ENCODE data around the gene RGR. TPM values are rescaled to one million over a fixed set of nuclear protein-coding genes. Genes with fewer than 3 reads are reported as not detected.

RGR gene
- total RNA-seq, 2 experiments from 2014 or later: not detected

DNA sequence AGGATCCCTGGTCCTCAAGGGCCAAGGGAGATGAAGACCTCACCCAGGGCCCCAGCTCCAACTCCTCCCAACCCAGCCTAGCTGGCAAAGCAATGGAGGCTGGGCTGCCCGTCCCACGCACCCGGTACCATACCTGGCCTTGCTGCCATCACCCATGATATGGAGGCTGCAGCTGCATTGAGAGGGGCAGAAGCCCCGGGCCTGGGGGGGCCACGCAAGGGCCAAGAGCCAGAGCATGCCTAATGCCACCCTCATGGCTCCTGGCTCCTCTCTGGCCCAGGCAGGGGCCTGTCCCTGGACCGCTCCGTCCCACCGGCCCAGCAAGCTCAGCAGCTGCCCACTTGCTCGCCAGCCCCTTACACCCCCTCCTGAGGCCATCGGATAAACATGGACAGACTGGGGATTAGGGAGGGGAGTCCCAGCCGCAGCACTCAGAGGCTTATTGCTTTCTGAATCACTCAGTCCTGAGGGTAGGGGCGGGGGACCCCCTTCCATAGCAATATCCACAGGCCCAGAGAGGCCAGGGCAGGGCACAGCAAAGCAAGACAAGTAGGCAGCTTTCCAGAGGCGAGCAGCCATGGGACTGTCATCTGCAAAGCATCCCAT, 3.6 kb upstream of the RGR start, which contains the start of gene LRIT1:
TSS of gene LRIT1 (minus strand) at position 362 of the 606 bp plus-strand sequence. CDS start at position 255, 107 bp downstream.
- DNase-seq: no peak
- Mint-ChIP-seq H3K36me3 (ENCODE audit: low read depth) (no peaks in the 10 kb centered on the region), H3K27ac (no peak within 1 kb of the TSS), H3K4me1 (ENCODE audit: low read depth) (no peaks in the 10 kb centered on the region), H3K27me3 (ENCODE audit: low read depth) (peaks cover 3% of the 10 kb centered on the region), H3K4me3 (no peak within 1 kb of the TSS), H3K9me3 (no peaks in the 10 kb centered on the region)
- intact Hi-C loops (cut with micrococcal nuclease): no loop called here
- CTCF ChIA-PET: no interaction called here

GRCh38 chr10:84243759-84244158, 1.1 kb upstream of the RGR start:
- H3K36me3 Mint-ChIP-seq (ENCODE audit: low read depth): no peaks in the 10 kb centered on the region
- CTCF ChIA-PET: interaction anchor here (1.6 kb wide), 1 partner anchor 13 kb away, joined by 4 read pairs; no protein-coding TSS in a partner anchor

DNA sequence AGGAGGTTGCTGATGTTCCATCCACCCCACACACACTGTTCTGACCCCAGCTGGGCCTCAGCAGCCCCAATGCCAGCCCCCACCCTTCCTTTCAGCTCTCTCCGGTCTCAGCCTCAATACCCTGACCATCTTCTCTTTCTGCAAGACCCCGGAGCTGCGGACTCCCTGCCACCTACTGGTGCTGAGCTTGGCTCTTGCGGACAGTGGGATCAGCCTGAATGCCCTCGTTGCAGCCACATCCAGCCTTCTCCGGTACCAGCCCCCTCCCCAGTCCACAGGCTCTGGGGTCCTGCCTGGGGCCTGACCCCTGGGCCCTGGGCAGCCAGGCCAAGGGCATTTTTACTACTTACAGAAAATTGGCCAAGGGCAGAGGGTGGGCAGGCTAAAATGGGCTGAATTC, 2.6 kb downstream of the RGR start:
- CTCF ChIA-PET: interaction anchor here (1.1 to 2.4 kb wide), 4 partner anchors 9 to 293 kb away, joined by 4 to 9 read pairs (median 4); no protein-coding TSS in a partner anchor
- Mint-ChIP-seq H3K27ac (no peak overlapping the region), H3K4me3 (no peak overlapping the region), H3K27me3 (ENCODE audit: low read depth) (peaks cover 3% of the 10 kb centered on the region), H3K4me1 (ENCODE audit: low read depth) (no peaks in the 10 kb centered on the region), H3K36me3 (ENCODE audit: low read depth) (no peaks in the 10 kb centered on the region), H3K9me3 (no peaks in the 10 kb centered on the region)
- intact Hi-C loops (cut with micrococcal nuclease): no loop called here
- no peak for DNase-seq

More at GRCh38 chr10:84243759-84244158, 1.1 kb upstream of the RGR start:
- H3K27ac Mint-ChIP-seq: no peak overlapping the region
- no peak for DNase-seq
- intact Hi-C loops (cut with micrococcal nuclease): no loop called here
- no peaks in the 10 kb centered on the region for H3K9me3 Mint-ChIP-seq
- H3K4me3 Mint-ChIP-seq: no peak overlapping the region
- peaks cover 3% of the 10 kb centered on the region for H3K27me3 Mint-ChIP-seq (ENCODE audit: low read depth)
- H3K4me1 Mint-ChIP-seq (ENCODE audit: low read depth): no peaks in the 10 kb centered on the region

DNA sequence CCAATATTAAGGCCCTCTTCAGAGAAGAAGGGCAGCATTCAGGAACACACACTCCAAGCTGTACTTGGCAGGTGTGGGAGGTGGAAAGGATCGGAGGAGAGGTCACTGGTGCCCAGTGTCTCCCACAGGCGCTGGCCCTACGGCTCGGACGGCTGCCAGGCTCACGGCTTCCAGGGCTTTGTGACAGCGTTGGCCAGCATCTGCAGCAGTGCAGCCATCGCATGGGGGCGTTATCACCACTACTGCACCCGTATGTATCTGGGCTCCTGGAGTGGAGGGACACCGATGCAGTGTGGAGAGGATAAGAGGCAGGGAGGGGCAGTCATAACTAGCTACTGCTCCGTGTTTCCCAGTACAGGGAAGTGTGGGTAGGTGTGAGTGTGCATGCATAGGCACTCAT, 3.9 kb downstream of the RGR start:
- intact Hi-C loops (cut with micrococcal nuclease): no loop called here
- no peaks in the 10 kb centered on the region for H3K4me1 Mint-ChIP-seq (ENCODE audit: low read depth)
- CTCF ChIA-PET: interaction anchor here (1.5 to 1.9 kb wide), 2 partner anchors 15 to 19 kb away, joined by 3 to 5 read pairs; no protein-coding TSS in a partner anchor
- H3K4me3 Mint-ChIP-seq: no peak overlapping the region
- no peaks in the 10 kb centered on the region for H3K9me3 Mint-ChIP-seq
- peaks cover 3% of the 10 kb centered on the region for H3K27me3 Mint-ChIP-seq (ENCODE audit: low read depth)
- DNase-seq: no peak
- no peak overlapping the region for H3K27ac Mint-ChIP-seq
- H3K36me3 Mint-ChIP-seq (ENCODE audit: low read depth): no peaks in the 10 kb centered on the region

GRCh38 chr10:84254552-84255478, 10.0 kb downstream of the RGR start:
- Mint-ChIP-seq H3K36me3 (ENCODE audit: low read depth) (no peaks in the 10 kb centered on the region), H3K27ac (no peak overlapping the region), H3K27me3 (ENCODE audit: low read depth) (peaks cover 18% of the 10 kb centered on the region), H3K9me3 (no peaks in the 10 kb centered on the region), H3K4me3 (no peak overlapping the region), H3K4me1 (ENCODE audit: low read depth) (peaks cover 7% of the 10 kb centered on the region)
- no peak for DNase-seq
- intact Hi-C loops (cut with micrococcal nuclease): no loop called here
- CTCF ChIA-PET: interaction anchor here (0.7 to 1.3 kb wide), 2 partner anchors 12 to 15 kb away, joined by 3 read pairs; no protein-coding TSS in a partner anchor

DNA sequence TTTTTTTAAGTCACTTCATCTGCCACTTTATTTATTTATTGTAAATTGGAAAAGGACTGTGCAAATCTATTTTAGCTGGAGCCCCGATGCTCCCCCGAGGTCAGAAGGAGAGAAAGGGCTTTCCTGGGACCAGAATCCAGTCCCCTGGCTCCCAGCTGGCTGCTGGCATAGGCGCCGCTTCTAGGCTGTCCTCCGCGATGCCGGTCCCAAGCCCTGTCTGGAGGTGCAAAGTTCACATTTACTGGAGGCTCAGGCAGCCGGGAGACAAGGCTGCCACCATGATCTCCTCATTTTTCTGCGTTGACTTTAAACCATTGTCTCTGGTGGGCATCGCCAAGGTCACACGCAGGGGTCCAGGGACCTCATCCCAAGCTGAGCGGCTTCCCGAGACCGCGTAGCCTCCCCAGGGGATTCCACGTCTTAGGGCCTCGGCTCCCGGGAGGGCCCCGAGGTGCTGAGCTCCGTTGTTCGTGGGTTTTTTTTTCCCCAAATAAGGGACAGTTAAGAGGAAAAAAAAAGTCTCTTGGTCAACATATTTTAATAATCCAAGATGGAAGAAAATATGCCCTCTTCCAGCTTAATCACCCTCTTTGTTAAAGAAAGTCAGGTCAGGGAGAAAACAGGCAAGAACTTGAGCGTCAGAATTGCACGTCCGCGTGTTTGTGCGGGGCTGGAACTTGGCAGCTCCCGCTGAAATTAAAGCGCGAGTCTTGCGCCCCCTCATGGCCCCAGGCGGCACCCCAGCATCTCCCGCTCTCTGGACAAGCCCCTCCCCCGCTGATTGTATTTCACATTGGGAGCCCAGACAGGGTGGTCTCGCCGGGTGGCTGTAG, 11.9 kb downstream of the RGR start:
- peaks cover 7% of the 10 kb centered on the region for H3K4me1 Mint-ChIP-seq (ENCODE audit: low read depth)
- H3K27ac Mint-ChIP-seq: no peak overlapping the region
- no peak overlapping the region for H3K4me3 Mint-ChIP-seq
- no peaks in the 10 kb centered on the region for H3K36me3 Mint-ChIP-seq (ENCODE audit: low read depth)
- peak; percentile 73 for DNase-seq
- H3K27me3 Mint-ChIP-seq (ENCODE audit: low read depth): peaks cover 19% of the 10 kb centered on the region
- CTCF ChIA-PET: interaction anchor here (0.6 to 2.2 kb wide), 18 partner anchors 10 to 344 kb away, joined by 3 to 20 read pairs (median 4); no protein-coding TSS in a partner anchor
- H3K9me3 Mint-ChIP-seq: no peaks in the 10 kb centered on the region
- intact Hi-C loops (cut with micrococcal nuclease): loop anchor here (2.0 kb wide), 1 partner anchor 108 kb away; no protein-coding TSS in a partner anchor

DNA sequence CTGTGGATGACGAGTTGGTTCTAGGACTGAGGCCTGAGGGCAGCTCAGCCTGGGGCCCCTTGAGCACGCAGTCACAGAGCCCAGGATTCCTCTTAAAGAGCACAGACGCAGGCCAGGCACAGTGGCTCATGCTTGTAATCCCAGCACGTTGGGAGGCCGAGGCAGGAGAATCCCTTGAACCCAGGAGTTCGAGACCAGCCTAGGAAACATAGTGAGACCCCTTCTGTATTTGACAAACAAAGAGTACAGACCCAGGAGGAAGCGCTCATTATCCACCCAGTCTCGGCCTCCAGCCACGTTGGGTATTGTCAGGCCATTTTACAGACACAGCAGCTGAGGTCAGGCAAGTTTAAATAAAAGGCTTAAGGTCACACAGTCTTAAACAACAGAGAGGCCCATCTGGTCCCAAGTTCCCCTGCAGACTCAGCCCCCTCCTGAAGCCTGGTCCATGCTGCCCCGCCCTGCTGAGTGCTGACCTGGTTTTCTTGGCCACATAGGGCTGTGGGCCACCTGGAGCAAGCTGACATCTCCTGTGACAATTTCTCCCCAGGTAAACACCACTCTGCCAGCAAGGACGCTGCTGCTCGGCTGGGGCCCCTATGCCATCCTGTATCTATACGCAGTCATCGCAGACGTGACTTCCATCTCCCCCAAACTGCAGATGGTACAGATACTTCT, 12.6 kb downstream of the RGR start:
- intact Hi-C loops (cut with micrococcal nuclease): loop anchor here (2.0 kb wide), 1 partner anchor 109 kb away; no protein-coding TSS in a partner anchor

DNA sequence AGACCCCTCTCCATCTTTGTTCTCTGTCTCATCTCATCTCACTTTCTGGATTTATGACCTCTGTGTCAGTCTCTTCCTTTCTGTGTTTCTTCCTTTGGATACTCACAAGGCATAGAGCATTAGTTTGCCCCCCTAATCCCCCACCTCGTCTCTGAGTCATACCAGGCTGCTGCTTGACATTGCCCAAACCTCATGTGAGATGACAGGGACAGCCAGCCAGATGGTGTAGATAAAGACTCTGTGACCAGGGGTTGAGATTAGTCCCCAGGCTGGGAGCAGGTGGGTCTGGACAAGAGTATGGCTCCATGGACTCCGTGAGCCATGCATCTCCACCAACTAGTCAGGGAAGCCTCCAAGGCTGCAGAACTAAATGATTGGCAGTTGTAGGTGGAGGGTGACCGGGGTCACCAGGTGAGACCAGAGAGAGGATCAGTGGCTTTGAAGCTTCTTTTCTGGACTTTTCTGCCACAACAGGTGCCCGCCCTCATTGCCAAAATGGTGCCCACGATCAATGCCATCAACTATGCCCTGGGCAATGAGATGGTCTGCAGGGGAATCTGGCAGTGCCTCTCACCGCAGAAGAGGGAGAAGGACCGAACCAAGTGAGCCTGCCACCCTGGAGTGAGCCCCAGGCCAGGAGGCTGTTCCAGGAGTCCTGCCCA, 13.3 kb downstream of the RGR start:
- H3K4me3 Mint-ChIP-seq: no peak overlapping the region
- peaks cover 25% of the 10 kb centered on the region for H3K27me3 Mint-ChIP-seq (ENCODE audit: low read depth)
- H3K9me3 Mint-ChIP-seq: no peaks in the 10 kb centered on the region
- peaks cover 7% of the 10 kb centered on the region for H3K4me1 Mint-ChIP-seq (ENCODE audit: low read depth)
- no peak for DNase-seq
- intact Hi-C loops (cut with micrococcal nuclease): no loop called here
- no peak overlapping the region for H3K27ac Mint-ChIP-seq
- no peaks in the 10 kb centered on the region for H3K36me3 Mint-ChIP-seq (ENCODE audit: low read depth)
- CTCF ChIA-PET: interaction anchor here (1.4 to 12.3 kb wide), 4 partner anchors 9 to 281 kb away, joined by 5 to 261 read pairs (median 16); no protein-coding TSS in a partner anchor

More for the DNA sequence above, 12.6 kb downstream of the RGR start:
- no peak for DNase-seq
- Mint-ChIP-seq H3K27me3 (ENCODE audit: low read depth) (peaks cover 20% of the 10 kb centered on the region), H3K4me3 (no peak overlapping the region), H3K9me3 (no peaks in the 10 kb centered on the region), H3K36me3 (ENCODE audit: low read depth) (no peaks in the 10 kb centered on the region), H3K4me1 (ENCODE audit: low read depth) (peaks cover 7% of the 10 kb centered on the region), H3K27ac (no peak overlapping the region)
- CTCF ChIA-PET: interaction anchor here (0.6 to 2.2 kb wide), 16 partner anchors 10 to 283 kb away, joined by 3 to 20 read pairs (median 4); no protein-coding TSS in a partner anchor

DNA sequence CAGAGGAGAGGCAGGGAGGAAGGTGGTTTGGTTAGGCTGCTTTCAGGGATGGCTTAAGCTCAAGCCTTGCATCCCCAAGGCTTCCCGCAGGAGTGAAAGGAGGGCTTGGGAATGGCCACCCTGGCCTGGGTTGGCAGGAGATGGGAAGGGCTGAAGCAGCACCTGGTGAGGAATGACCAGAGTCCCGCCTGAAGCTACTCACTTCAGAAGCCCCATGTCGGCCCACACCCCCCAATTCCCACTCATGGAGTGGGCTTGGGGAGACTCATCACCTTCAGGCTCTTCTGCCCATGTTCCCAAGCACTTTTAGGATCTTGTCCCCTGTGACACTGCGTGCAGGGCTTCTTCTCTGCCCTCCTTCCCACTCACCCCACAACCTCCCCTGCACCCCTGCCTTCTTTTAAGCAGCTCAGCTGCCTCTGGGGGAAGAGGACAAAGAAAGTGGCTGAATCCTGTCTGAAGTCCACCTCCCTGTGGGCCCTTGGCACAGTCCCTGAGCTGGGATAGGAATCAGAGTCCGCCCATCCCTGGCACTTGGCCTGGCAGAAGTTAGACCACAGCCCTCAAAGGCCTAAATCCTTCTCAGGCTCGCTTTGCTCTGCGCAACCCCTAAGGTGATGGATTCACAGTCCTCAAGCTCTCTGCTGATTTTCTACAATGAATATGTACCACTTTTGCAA, 16.5 kb downstream of the RGR start:
- intact Hi-C loops (cut with micrococcal nuclease): no loop called here
- H3K4me1 Mint-ChIP-seq (ENCODE audit: low read depth): peaks cover 17% of the 10 kb centered on the region
- H3K27ac Mint-ChIP-seq: no peak overlapping the region
- no peaks in the 10 kb centered on the region for H3K36me3 Mint-ChIP-seq (ENCODE audit: low read depth)
- H3K9me3 Mint-ChIP-seq: no peaks in the 10 kb centered on the region
- H3K27me3 Mint-ChIP-seq (ENCODE audit: low read depth): peaks cover 34% of the 10 kb centered on the region
- no peak overlapping the region for H3K4me3 Mint-ChIP-seq
- DNase-seq: no peak
- CTCF ChIA-PET: interaction anchor here (1.0 to 12.3 kb wide), 2 partner anchors 10 to 277 kb away, joined by 4 to 261 read pairs; no protein-coding TSS in a partner anchor

GRCh38 chr10:84262190-84262956, 17.5 kb downstream of the RGR start:
- Mint-ChIP-seq H3K4me3 (no peak overlapping the region), H3K4me1 (ENCODE audit: low read depth) (peaks cover 17% of the 10 kb centered on the region), H3K9me3 (no peaks in the 10 kb centered on the region), H3K36me3 (ENCODE audit: low read depth) (no peaks in the 10 kb centered on the region), H3K27me3 (ENCODE audit: low read depth) (peaks cover 28% of the 10 kb centered on the region), H3K27ac (no peak overlapping the region)
- CTCF ChIA-PET: interaction anchor here (1.3 to 12.3 kb wide), 3 partner anchors 20 to 276 kb away, joined by 3 to 261 read pairs (median 8); no protein-coding TSS in a partner anchor
- DNase-seq: no peak
- intact Hi-C loops (cut with micrococcal nuclease): no loop called here

Measured in activated naive CD4-positive, alpha-beta T cell treated with anti-CD3 and anti-CD28 coated beads for 36 hours (primary cell).